Astrocyte of the spinal cord (primary cell): ENCODE results near the gene PBX2.
"Not testable (repeated sequence)": the region's sequence is repeated elsewhere in the genome, so short reads cannot be mapped to it uniquely, and the experiment has no call there.

Experiments used
- DNase-seq: peaks from one replicate; pipeline ENCODE4 v3.0.0; 2011; ENCODE audit warnings: low read depth, low spot score
- H3K4me3 ChIP-seq: 2 replicates; pipeline ENCODE4 v1.5.1; 2011; ENCODE audit warnings: low read depth, mild to moderate bottlenecking, low read length, moderate library complexity
- in situ Hi-C: cut with HindIII; loops from 2 replicates; pipeline ENCODE4 v1.10.0; 2017; ENCODE audit warnings: low sequenced_read_pairs
- TF ChIP-seq, protein P1 (sequence below): IDR thresholded peaks from 2 replicates; pipeline ENCODE4 v1.5.1; 2012; ENCODE audit warnings: low read depth, mild to moderate bottlenecking, low read length, inconsistent platforms

Gene PBX2

DNA sequence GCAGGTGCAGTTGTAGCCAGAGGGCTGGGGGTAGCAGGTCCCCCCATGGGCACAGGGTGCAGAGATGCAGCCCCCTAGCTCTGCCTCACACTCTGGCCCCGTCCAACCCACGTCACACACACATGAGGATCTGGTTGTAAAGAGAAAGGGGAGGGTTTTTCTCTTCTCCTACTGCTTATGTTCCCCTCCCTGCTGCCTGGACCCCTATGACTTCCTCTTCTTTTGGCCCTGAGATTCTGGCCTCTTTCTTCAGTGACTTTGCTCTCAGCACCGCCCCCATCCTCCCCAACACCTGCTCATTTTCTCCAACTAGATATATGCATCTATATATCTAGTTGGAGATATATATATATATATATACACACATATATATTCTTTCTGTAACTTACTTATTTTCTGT, 24.1 kb upstream of the PBX2 start:
- TF ChIP-seq, protein P1, sequence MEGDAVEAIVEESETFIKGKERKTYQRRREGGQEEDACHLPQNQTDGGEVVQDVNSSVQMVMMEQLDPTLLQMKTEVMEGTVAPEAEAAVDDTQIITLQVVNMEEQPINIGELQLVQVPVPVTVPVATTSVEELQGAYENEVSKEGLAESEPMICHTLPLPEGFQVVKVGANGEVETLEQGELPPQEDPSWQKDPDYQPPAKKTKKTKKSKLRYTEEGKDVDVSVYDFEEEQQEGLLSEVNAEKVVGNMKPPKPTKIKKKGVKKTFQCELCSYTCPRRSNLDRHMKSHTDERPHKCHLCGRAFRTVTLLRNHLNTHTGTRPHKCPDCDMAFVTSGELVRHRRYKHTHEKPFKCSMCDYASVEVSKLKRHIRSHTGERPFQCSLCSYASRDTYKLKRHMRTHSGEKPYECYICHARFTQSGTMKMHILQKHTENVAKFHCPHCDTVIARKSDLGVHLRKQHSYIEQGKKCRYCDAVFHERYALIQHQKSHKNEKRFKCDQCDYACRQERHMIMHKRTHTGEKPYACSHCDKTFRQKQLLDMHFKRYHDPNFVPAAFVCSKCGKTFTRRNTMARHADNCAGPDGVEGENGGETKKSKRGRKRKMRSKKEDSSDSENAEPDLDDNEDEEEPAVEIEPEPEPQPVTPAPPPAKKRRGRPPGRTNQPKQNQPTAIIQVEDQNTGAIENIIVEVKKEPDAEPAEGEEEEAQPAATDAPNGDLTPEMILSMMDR: no peak
- no peak for DNase-seq
- H3K4me3 ChIP-seq: no peak overlapping the region
- in situ Hi-C loops: no loop called here

DNA sequence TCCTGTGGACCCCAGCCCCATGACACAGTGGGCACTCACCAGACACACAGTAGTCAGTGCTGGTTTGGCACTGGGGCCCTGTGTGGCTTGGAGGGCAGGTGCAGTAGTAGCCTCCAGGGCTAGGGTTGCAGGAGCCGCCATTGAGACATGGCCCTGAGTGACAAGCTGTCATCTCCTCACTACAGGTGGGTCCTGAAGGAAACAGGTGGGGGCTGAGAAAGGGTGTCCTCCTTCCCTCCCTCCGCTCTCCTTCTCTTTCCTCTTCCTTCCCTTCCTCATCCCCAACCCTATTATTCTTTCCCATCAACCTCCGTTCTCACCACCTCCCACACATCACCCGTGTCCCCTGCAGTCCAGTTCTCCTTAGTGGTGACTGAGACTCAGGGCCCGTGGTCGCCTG, 23.6 kb upstream of the PBX2 start:
- TF ChIP-seq, protein P1: no peak
- DNase-seq: no peak
- in situ Hi-C loops: no loop called here
- no peak overlapping the region for H3K4me3 ChIP-seq

DNA sequence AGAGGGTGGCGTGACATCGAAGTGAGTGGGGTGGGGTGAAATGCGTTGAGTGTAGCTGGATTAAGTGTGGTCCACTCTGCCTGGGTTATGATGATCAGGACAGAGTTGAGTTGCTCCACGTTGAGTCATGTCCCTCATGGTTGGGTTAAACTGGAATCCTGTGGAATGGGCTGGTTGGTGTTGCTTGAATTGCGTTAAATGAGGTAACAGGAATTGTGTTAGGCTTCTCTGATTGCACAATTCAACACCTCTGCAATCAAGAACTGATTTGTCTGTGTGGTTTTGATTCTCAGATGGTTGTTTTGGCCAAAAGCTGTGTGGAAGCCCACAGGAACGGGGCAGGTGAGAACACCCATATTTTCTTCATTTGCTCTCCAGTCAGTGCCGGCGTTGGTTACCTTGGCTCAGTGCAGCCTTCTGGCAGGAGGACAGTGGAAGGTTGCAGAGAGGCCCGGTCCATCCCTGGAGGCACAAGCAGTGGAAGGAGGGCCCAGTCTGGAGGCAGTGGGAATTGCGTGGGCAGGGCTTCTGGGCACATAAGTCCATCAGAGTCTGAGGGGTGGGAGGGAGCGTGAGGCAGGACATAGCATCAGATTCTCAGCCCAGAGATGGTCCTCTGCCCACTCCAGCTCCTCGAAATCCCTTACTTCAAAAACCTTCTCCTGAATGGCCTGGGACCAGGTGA, 22.2 kb upstream of the PBX2 start:
- no peak overlapping the region for H3K4me3 ChIP-seq
- TF ChIP-seq, protein P1: no peak
- in situ Hi-C loops: no loop called here
- no peak for DNase-seq

DNA sequence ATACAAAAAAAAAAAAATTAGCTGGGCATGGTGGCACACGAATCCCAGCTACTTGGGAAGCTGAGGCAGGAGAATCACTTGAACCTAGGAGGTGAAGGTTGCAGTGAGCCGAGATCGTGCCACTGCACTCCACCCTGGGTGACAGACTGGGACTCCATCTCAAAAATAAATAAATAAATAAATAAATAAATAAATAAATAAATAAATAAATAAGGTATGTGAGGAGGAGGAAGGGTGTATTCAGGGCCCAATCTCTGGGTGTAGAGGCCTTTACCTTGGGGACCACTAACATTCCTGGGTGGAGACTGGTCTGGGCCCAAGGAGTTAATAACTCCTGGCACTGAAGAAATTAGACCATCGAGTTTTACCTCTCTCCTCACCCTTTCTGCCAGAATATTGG, 21.4 kb upstream of the PBX2 start:
- in situ Hi-C loops, H3K4me3 ChIP-seq, DNase-seq: not testable (repeated sequence)

DNA sequence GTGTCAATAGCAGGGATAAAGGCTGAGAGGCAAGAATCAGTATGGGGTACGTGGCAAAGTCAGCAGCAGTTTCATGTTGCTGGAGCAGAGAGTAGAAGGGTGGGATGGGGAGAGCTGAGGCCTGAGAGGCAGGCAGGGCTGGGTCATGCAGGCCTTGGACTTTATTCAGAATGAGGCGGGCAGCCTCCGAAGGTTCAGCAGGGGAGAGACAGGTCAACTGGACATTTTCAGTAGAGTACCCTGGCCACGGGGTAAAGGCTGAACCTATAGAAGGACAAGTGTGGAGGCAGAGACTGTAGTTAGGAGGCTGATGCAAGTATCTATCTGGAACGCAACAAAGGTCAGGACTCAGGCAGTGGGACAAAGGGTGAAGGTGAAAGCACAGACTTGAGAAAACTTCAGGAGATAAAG, 20.2 kb upstream of the PBX2 start:
- no peak for DNase-seq
- no peak overlapping the region for H3K4me3 ChIP-seq
- TF ChIP-seq, protein P1: no peak
- in situ Hi-C loops: no loop called here

DNA sequence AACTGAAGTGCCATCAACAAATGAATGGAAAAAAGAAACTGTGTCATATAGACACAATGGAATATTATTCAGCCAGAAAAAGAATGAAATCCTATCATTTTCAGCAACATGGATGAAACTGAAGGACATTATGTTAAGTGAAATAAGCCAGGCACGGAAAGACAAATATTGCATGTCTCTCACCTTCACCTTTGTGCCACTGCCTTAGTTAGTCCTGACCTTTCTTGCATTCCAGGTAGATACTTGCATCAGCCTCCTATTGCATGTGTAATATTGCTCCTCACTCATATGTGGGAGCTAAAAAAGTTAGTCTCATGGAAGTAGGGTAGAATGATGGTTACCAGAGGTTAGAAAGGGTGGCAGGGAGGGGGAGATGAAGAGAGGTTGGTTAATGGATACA, 19.0 kb upstream of the PBX2 start:
- no peak for DNase-seq
- in situ Hi-C loops: no loop called here
- TF ChIP-seq, protein P1: no peak
- no peak overlapping the region for H3K4me3 ChIP-seq

DNA sequence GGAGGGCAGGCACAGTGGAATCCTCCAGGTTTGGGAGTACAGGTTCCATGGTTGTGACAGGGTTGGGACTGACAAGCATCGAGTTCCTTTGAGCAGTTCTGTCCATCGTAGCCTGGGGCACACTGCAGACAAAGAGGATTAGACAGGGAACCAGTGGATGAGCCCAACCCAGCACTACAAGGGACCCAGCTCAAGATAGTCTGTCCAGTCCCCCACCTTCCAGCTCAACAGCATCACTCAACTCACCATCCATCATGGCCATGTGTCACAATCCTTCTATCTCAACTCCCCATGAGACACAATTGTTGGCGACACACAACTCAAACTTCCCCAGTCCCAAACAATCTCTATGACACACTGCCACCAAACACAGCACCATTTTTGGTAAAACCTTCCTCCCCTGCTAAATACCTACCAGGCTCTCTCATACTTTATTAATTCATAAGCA, 14.3 kb upstream of the PBX2 start:
- TF ChIP-seq, protein P1: no peak
- no peak for DNase-seq
- in situ Hi-C loops: no loop called here
- H3K4me3 ChIP-seq: no peak overlapping the region
